ENCODE results near the gene SULT1A2.

- TF ChIP-seq POLR2A (IDR thresholded peaks at IDR 0.05; ENCODE audit: low read length) (no peak), GATA1 (IDR thresholded peaks at IDR 0.05; ENCODE audit: low read depth, low read length) (no peak)
Measured at GRCh38 chr16:28607116-28607623, 10.3 kb upstream of the SULT1A2 start.
